CD4-positive, alpha-beta T cell (primary cell): ENCODE measurements around the gene ATG3. TPM values are rescaled to one million over a fixed set of nuclear protein-coding genes. Genes with fewer than 3 reads are reported as not detected.

Experiments
- ATAC-seq: fragments of 200-7000 bp; cut with Tn5 transposase; one replicate; pipeline ENCODE4 v1.10.0; 2022; ENCODE audit warnings: mild to moderate bottlenecking; ENCODE audit not compliant: poor library complexity
- CTCF ChIA-PET: fragments of 350-600 bp; sonication (Branson Sonifier 250); formaldehyde crosslinking; loops from one replicate; lab custom pipeline; 2021; ENCODE audit warnings: antibody characterized with exemption, inconsistent platforms; lab: Charles Lee
- POLR2A ChIA-PET: fragments of 350-600 bp; sonication (Branson Sonifier 250); formaldehyde crosslinking; loops from one replicate; lab custom pipeline; 2021; ENCODE audit warnings: antibody characterized with exemption, inconsistent platforms; lab: Charles Lee
- DNase-seq, 14 experiments: peaks; one replicate each; pipeline ENCODE4 v3.0.0-alpha.2; 2013 to 2020; ENCODE audit warnings: mixed read lengths in 2 of 14
- H3K27ac ChIP-seq, 2 donors: one replicate each; pipeline versions ENCODE4 v1.5.1 to v1.7.0; 2013; ENCODE audit warnings: low read length in 2 of 2, low read depth in 1 of 2, mild to moderate bottlenecking in 1 of 2
- H3K27me3 ChIP-seq, 2 experiments: 1 replicate in 1 of 2; 2 replicates in 1 of 2; pipeline versions ENCODE4 v1.6.1 to v1.7.0; 2013; ENCODE audit warnings: low read length in 2 of 2, control low read depth in 1 of 2, mild to moderate bottlenecking in 1 of 2, moderate library complexity in 1 of 2; ENCODE audit not compliant: insufficient read depth in 2 of 2, control insufficient read depth in 1 of 2
- H3K36me3 ChIP-seq: one replicate; pipeline ENCODE4 v1.6.1; 2013; ENCODE audit warnings: low read length, control low read depth; ENCODE audit not compliant: insufficient read depth
- H3K4me1 ChIP-seq: one replicate; pipeline ENCODE4 v1.6.1; 2013; ENCODE audit warnings: low read length, control low read depth; ENCODE audit not compliant: insufficient read depth
- H3K4me3 ChIP-seq: one replicate; pipeline ENCODE4 v1.5.1; 2013; ENCODE audit warnings: mild to moderate bottlenecking, low read length, moderate library complexity
- H3K9me3 ChIP-seq, 2 experiments: 1 replicate in 1 of 2; 2 replicates in 1 of 2; pipeline versions ENCODE4 v1.6.1 to v1.7.0; 2013; ENCODE audit warnings: low read length in 2 of 2, mild to moderate bottlenecking in 2 of 2, control low read depth in 1 of 2, moderate library complexity in 1 of 2; ENCODE audit not compliant: control insufficient read depth in 1 of 2, insufficient read depth in 1 of 2
- H3K27ac Mint-ChIP-seq: one replicate; pipeline ENCODE4 v1.8.0; 2020; ENCODE audit warnings: mixed read lengths
- H3K27me3 Mint-ChIP-seq: one replicate; pipeline ENCODE4 v1.8.0; 2021; ENCODE audit warnings: mixed read lengths
- H3K36me3 Mint-ChIP-seq: one replicate; pipeline ENCODE4 v1.8.0; 2021; ENCODE audit warnings: low read depth, mixed read lengths
- H3K4me1 Mint-ChIP-seq: one replicate; pipeline ENCODE4 v1.8.0; 2021; ENCODE audit warnings: low read depth, mixed read lengths
- H3K4me3 Mint-ChIP-seq: one replicate; pipeline ENCODE4 v1.8.0; 2020; ENCODE audit warnings: mild to moderate bottlenecking, mixed read lengths
- H3K9me3 Mint-ChIP-seq: one replicate; pipeline ENCODE4 v1.8.0; 2020; ENCODE audit warnings: mixed read lengths
- intact Hi-C, 2 experiments: fragments of 100-400 bp; cut with DNase I in 1 of 2; cut with micrococcal nuclease in 1 of 2; formaldehyde crosslinking; loops; one replicate each; pipeline versions ENCODE4 v1.15.1 to v1.9.0; 2023 to 2025; cut with DNase I, micrococcal nuclease
- total RNA-seq, 174 experiments: library from RNA in 2 of 174; stranded (reverse) in 2 of 174; gene quantifications; one replicate each; pipeline ENCODE4 v1.2.3 and lab custom pipeline; 2021 to 2026
- TF ChIP-seq, protein P1 (sequence below): fragments of 200-600 bp; IDR thresholded peaks from one replicate; pipeline ENCODE4 v1.8.0; 2022; ENCODE audit warnings: antibody characterized with exemption, mild to moderate bottlenecking

Gene ATG3
- total RNA-seq, 2 experiments from 2014 or later, result 43.3 to 43.8 TPM

DNA sequence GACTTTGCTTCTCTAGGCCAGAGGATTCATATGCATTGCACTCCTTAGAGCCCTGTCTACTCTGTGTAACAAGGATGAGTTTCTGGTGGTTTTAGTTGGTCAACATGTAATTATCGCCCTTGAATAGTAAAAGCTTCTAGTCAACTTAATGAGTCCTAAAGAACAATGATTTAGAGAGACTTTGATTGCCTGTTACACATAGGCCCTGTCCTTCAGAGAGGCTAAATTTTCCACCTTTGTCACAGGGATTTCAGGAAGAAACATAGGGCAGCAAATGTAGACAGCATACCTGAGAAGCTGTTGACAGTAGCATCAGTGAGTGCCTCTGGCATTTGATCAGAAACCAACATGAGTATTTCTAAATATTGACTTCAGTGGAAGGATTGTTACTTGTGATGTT, 69.6 kb downstream of the ATG3 start:
- H3K27ac Mint-ChIP-seq, result peak overlapping the region; percentile 90
- peaks cover 91% of the 10 kb centered on the region for H3K4me1 Mint-ChIP-seq
- Histone ChIP-seq H3K36me3 (peaks cover 4% of the 10 kb centered on the region), H3K4me3 (no peak overlapping the region), H3K9me3 (peaks cover 0 to 3% of the 10 kb centered on the region in 2 experiments), H3K27ac (no peak overlapping the region), H3K4me1 (peaks cover 37% of the 10 kb centered on the region), H3K27me3 (no peaks in the 10 kb centered on the region)
- peaks cover 61% of the 10 kb centered on the region for H3K36me3 Mint-ChIP-seq
- TF ChIP-seq, protein P1, sequence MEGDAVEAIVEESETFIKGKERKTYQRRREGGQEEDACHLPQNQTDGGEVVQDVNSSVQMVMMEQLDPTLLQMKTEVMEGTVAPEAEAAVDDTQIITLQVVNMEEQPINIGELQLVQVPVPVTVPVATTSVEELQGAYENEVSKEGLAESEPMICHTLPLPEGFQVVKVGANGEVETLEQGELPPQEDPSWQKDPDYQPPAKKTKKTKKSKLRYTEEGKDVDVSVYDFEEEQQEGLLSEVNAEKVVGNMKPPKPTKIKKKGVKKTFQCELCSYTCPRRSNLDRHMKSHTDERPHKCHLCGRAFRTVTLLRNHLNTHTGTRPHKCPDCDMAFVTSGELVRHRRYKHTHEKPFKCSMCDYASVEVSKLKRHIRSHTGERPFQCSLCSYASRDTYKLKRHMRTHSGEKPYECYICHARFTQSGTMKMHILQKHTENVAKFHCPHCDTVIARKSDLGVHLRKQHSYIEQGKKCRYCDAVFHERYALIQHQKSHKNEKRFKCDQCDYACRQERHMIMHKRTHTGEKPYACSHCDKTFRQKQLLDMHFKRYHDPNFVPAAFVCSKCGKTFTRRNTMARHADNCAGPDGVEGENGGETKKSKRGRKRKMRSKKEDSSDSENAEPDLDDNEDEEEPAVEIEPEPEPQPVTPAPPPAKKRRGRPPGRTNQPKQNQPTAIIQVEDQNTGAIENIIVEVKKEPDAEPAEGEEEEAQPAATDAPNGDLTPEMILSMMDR, result no peak
- ChIA-PET POLR2A (interaction anchor here (0.8 to 4.9 kb wide), 5 partner anchors 8 to 141 kb away, joined by 3 to 44 read pairs (median 6); partner anchors contain the start of gene BTLA), CTCF (no interaction called here)
- intact Hi-C loops, result no loop called here
- peak overlapping the region; percentile 49 for H3K4me3 Mint-ChIP-seq
- ATAC-seq (no peak), DNase-seq (no peak)
- no peaks in the 10 kb centered on the region for H3K9me3 Mint-ChIP-seq
- no peaks in the 10 kb centered on the region for H3K27me3 Mint-ChIP-seq

GRCh38 chr3:112491373-112491772, 70.4 kb downstream of the ATG3 start:
- H3K4me1 ChIP-seq, result peaks cover 35% of the 10 kb centered on the region

GRCh38 chr3:112489674-112490479, 71.9 kb downstream of the ATG3 start:
- H3K27me3 Mint-ChIP-seq, result no peaks in the 10 kb centered on the region
- Histone ChIP-seq H3K27ac (no peak overlapping the region), H3K4me1 (peaks cover 31% of the 10 kb centered on the region), H3K9me3 (peaks cover 0 to 9% of the 10 kb centered on the region in 2 experiments), H3K27me3 (no peaks in the 10 kb centered on the region), H3K4me3 (no peak overlapping the region), H3K36me3 (peaks cover 7% of the 10 kb centered on the region)
- TF ChIP-seq, protein P1, result no peak
- intact Hi-C loops, result loop anchor here in 1 of 2 experiments (5.0 kb wide), 1 partner anchor 868 kb away; no protein-coding TSS in a partner anchor
- peak overlapping the region; percentile 47 for H3K4me3 Mint-ChIP-seq
- peak; percentile 50 for ATAC-seq
- H3K27ac Mint-ChIP-seq, result peak overlapping the region; percentile 90
- DNase-seq, result peak in 2 of 14 experiments; percentile 45 to 47
- ChIA-PET CTCF (interaction anchor here (1.3 to 1.7 kb wide), 2 partner anchors 9 to 24 kb away, joined by 3 to 4 read pairs; no protein-coding TSS in a partner anchor), POLR2A (interaction anchor here (1.0 to 4.9 kb wide), 5 partner anchors 10 to 156 kb away, joined by 3 to 44 read pairs (median 5); partner anchors contain the start of gene BTLA)
- H3K36me3 Mint-ChIP-seq, result peaks cover 59% of the 10 kb centered on the region
- peaks cover 77% of the 10 kb centered on the region for H3K4me1 Mint-ChIP-seq
- H3K9me3 Mint-ChIP-seq, result no peaks in the 10 kb centered on the region

More at GRCh38 chr3:112491373-112491772, 70.4 kb downstream of the ATG3 start:
- H3K9me3 ChIP-seq, result peaks cover 0 to 3% of the 10 kb centered on the region in 2 experiments
- Mint-ChIP-seq H3K4me1 (peaks cover 92% of the 10 kb centered on the region), H3K27ac (peak overlapping the region; percentile 90), H3K4me3 (peak overlapping the region; percentile 20), H3K27me3 (no peaks in the 10 kb centered on the region), H3K36me3 (peaks cover 64% of the 10 kb centered on the region), H3K9me3 (no peaks in the 10 kb centered on the region)
- H3K36me3 ChIP-seq, result peaks cover 4% of the 10 kb centered on the region
- ATAC-seq (no peak), DNase-seq (no peak)
- H3K4me3 ChIP-seq, result no peak overlapping the region
- intact Hi-C loops, result no loop called here
- TF ChIP-seq, protein P1, result no peak
- H3K27ac ChIP-seq, result peak overlapping the region in 1 of 2 donors; percentile 37
- ChIA-PET POLR2A (interaction anchor here (4.9 kb wide), 1 partner anchor 9 kb away, joined by 44 read pairs; the partner anchor contains the start of gene BTLA), CTCF (no interaction called here)
- H3K27me3 ChIP-seq, result no peaks in the 10 kb centered on the region
